Heart left ventricle (tissue), 16 donors: ENCODE measurements around the gene CABLES1. TPM values are rescaled to one million over a fixed set of nuclear protein-coding genes. Genes with fewer than 3 reads are reported as not detected.
A peak's percentile ranks its signal among the peaks of the same experiment; 100 is the strongest.

ENCODE experiments used
- ATAC-seq, 4 donors: fragments of 200-7000 bp; cut with Tn5 transposase; one replicate each; pipeline ENCODE4 v1.9.1; 2020 to 2022; ENCODE audit warnings: moderate library complexity in 4 of 4, mild to moderate bottlenecking in 3 of 4, moderate number of reproducible peaks in 1 of 4
- DNase-seq, 5 donors: peaks; one replicate each; pipeline ENCODE4 v3.0.0-alpha.2; 2020
- H3K27ac ChIP-seq, 12 donors: fragments of 200-600 bp; sonication (generic) in 4 of 12; one replicate each; pipeline versions ENCODE4 v1.5.0 to v1.8.0; 2016 to 2022; ENCODE audit warnings: mild to moderate bottlenecking in 2 of 12
- H3K27me3 ChIP-seq, 9 donors: fragments of 200-600 bp; sonication (generic) in 2 of 9; one replicate each; pipeline versions ENCODE4 v1.5.1 to v1.8.0; 2016 to 2022; ENCODE audit warnings: mild to moderate bottlenecking in 3 of 9
- H3K36me3 ChIP-seq, 9 donors: fragments of 200-600 bp; sonication (generic) in 2 of 9; one replicate each; pipeline versions ENCODE4 v1.5.0 to v1.8.0; 2018 to 2022; ENCODE audit warnings: mild to moderate bottlenecking in 2 of 9
- H3K4me1 ChIP-seq, 12 donors: fragments of 200-600 bp; sonication (generic) in 4 of 12; one replicate each; pipeline versions ENCODE4 v1.5.0 to v1.8.0; 2016 to 2022; ENCODE audit warnings: mild to moderate bottlenecking in 3 of 12
- H3K4me3 ChIP-seq, 12 donors: fragments of 200-600 bp; sonication (generic) in 4 of 12; one replicate each; pipeline versions ENCODE4 v1.5.0 to v1.8.0; 2017 to 2022; ENCODE audit warnings: mild to moderate bottlenecking in 9 of 12, moderate library complexity in 4 of 12
- H3K9me3 ChIP-seq, 12 donors: fragments of 200-600 bp; sonication (generic) in 4 of 12; one replicate each; pipeline versions ENCODE4 v1.5.0 to v1.8.0; 2016 to 2022; ENCODE audit warnings: mild to moderate bottlenecking in 1 of 12
- CTCF ChIP-seq, 12 donors: fragments of 200-600 bp; sonication (generic) in 4 of 12; IDR thresholded peaks; one replicate each; pipeline versions ENCODE4 v1.5.0 to v1.8.0; 2018 to 2022; ENCODE audit warnings: antibody characterized with exemption in 12 of 12, mild to moderate bottlenecking in 5 of 12
- POLR2A ChIP-seq, 2 donors: fragments of 450-650 bp; IDR thresholded peaks; one replicate each; pipeline ENCODE4 v1.6.1; 2017; ENCODE audit warnings: antibody characterized with exemption in 2 of 2, mild to moderate bottlenecking in 2 of 2, moderate library complexity in 2 of 2
- WGBS, 4 donors: extraction: QIAGEN DNeasy Blood & Tissue Kit in 2 of 4; methylation state at CpG; one replicate each; pipeline versions ENCODE4 v1.1.5 to v1.1.7; 2013 to 2018; 5-methylcytosine and 5-hydroxymethylcytosine counted together
- intact Hi-C, 10 donors: fragments of 100-400 bp; cut with DNase I; formaldehyde crosslinking; loops; one replicate each; pipeline versions ENCODE4 v1.11.1 to v1.14.2; 2022
- polyA plus RNA-seq, 2 donors: library from polyadenylated mRNA; stranded (reverse); fragments of 200-250 nt; gene quantifications; one replicate each; pipeline ENCODE4 v1.2.3, GENCODE V29; 2013
- total RNA-seq, 9 donors: library from RNA; depleted of rRNA in 2 of 9; stranded (reverse); fragments of >200 nt in 2 of 9; fragmentation: NEBNext Ultra II Directional in 3 of 9; extraction: Animal tissue kit (Norgen Biotek cat#: 25700) in 3 of 9; gene quantifications; one replicate each; pipeline versions ENCODE4 v1.1.0 to v1.2.4, GENCODE V29; 2016 to 2023
- donor health status: ischemic (EF 13 %, LVEDD 7.1; RV severe dilation, severe dysfunction).
- donor health status: healthy with polysubstance abuse.
- donor health status: DM: no; HTN: yes; CAD: no.
- donor health status: DM: no; HTN: no; CAD: no.
- donor health status: ischemic (EF 25% LVEDD 6.9; RV normal size, moderate dysfunction).
- donor health status: ischemic (EF 25% LVEDD 5.7; RV mildly dilated, moderate dysfunction).
- donor health status: healthy.
- donor health status: DM: yes; HTN: yes; CAD: no.
- donor health status: ischemic (EF 35%, LVEDD 5.7; RV mildly dilated, moderate dysfunction).
- donor health status: nonischemic (EF 11% LVEDD 7.7; RV severe dilation, severe dysfunction).
- donor health status: DM: yes; HTN: yes; CAD: no.
- donor health status: PGD.
- donor health status: ischemic (EF 29% LVEDD 5.4; RV normal size, mild dysfunction).
- donor health status: nonischemic (EF 23%, LVEDD 6.1; RV moderate dilation, normal function).

The CABLES1 gene
- total and polyA plus RNA-seq, 11 donors: 0.28 to 7.2 (median 2.1) TPM

DNA sequence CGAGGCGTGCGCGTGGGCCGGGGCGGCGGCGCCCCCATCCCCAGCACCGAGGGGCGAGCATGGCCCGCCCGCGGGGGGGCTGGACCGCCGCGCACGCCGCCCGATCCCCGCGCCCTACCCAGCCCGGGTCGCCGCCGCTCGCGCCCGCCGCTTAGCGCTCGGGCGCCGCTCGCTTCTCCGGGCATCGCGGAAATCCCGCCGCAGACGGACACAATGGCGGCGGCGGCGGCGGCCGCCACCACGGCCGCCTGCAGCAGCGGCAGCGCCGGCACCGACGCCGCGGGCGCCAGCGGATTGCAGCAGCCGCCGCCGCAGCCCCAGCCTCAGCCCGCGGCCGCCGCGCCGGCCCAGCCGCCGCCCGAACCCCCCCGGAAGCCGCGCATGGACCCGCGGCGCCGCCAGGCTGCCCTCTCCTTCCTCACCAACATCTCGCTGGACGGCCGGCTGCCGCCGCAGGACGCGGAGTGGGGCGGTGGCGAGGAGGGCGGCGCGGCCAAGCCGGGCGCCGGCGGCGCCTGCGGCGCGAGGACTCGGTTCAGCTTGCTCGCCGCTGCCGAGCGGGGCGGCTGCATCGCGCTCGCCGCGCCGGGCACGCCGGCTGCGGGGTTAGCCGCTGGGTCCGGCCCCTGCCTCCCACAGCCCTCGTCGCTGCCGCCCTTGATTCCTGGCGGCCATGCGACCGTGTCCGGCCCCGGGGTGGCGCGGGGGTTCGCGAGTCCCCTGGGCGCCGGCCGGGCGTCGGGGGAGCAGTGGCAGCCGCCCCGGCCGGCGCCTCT is 453 bp downstream of the CABLES1 start:
- 0 to 1% (median 1%) methylated on average over 1 to 134 of the region's 134 CpGs for WGBS, 4 donors
- H3K9me3 ChIP-seq: no peaks in the 10 kb centered on the region
- intact Hi-C loops: loop anchor here in 9 of 10 donors (2.0 to 10.0 kb wide), 11 partner anchors 57 to 369 kb away; partner anchors contain the start of gene RMC1 (in 1 of the 9)
- no peaks in the 10 kb centered on the region for H3K36me3 ChIP-seq
- H3K27ac ChIP-seq: peak overlapping the region; percentile 28 to 85 (median 70)
- ATAC-seq: peak in 2 of 4 donors; percentile 29 to 39
- peak in 4 of 5 donors; percentile 33 to 78 (median 42) for DNase-seq
- no peak for TF ChIP-seq CTCF (IDR thresholded peaks at IDR 0.05)
- peaks cover 7 to 55% (median 19%) of the 10 kb centered on the region in 9 donors for H3K27me3 ChIP-seq
- peak overlapping the region; percentile 12 to 75 (median 62) for H3K4me3 ChIP-seq
- H3K4me1 ChIP-seq: peaks cover 0 to 42% (median 19%) of the 10 kb centered on the region in 12 donors

DNA sequence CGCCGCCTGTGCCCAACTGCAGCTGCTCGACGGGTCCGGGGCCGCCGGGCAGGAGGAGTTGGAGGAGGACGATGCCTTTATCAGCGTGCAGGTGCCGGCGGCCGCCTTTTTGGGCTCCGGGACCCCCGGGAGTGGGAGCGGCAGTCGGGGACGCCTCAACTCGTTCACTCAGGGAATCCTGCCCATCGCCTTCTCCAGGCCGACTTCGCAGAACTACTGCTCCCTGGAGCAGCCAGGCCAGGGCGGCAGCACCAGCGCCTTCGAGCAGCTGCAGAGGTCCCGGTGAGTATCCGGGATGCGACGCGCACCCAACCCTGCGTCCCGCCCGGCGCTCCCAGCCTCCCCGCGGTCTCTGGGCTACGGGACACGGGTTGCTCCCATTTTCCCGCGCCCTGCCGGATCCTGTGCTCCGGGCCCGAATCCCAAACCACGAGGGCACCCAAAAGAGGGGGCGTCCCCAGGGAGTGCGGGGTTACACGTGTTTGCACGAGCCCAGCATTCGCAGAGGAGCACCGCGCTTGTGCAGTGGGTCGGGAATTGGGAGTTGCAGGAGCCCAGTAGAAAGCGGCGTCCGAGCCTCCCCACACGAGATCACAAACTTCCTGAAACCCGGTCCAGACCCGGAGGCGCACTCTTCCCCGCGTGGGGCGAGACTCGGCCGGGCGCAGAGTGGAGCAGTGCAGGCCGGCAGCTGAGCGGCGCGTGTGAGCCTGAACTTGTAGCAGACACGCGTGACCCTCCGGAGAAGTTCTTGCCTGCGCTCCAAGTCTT is 1.2 kb downstream of the CABLES1 start:
- Histone ChIP-seq H3K4me3 (peak overlapping the region; percentile 1 to 75 (median 62)), H3K36me3 (no peaks in the 10 kb centered on the region), H3K27ac (peak overlapping the region; percentile 28 to 85 (median 55)), H3K9me3 (no peaks in the 10 kb centered on the region), H3K27me3 (peaks cover 7 to 55% (median 19%) of the 10 kb centered on the region in 9 donors), H3K4me1 (peaks cover 4 to 44% (median 21%) of the 10 kb centered on the region in 12 donors)
- TF ChIP-seq POLR2A (IDR thresholded peaks at IDR 0.05) (no peak), CTCF (IDR thresholded peaks at IDR 0.05) (peak in 1 of 12 donors; percentile 14)
- intact Hi-C loops: loop anchor here in 9 of 10 donors (5.0 to 10.0 kb wide), 10 partner anchors 56 to 368 kb away; partner anchors contain the start of gene RMC1 (in 1 of the 9)
- DNase-seq (peak; percentile 34 to 71 (median 53)), ATAC-seq (peak in 3 of 4 donors; percentile 32 to 57 (median 50))
- WGBS, 4 donors: 11 to 29% (median 13%) methylated on average over 46 to 72 of the region's 72 CpGs

DNA sequence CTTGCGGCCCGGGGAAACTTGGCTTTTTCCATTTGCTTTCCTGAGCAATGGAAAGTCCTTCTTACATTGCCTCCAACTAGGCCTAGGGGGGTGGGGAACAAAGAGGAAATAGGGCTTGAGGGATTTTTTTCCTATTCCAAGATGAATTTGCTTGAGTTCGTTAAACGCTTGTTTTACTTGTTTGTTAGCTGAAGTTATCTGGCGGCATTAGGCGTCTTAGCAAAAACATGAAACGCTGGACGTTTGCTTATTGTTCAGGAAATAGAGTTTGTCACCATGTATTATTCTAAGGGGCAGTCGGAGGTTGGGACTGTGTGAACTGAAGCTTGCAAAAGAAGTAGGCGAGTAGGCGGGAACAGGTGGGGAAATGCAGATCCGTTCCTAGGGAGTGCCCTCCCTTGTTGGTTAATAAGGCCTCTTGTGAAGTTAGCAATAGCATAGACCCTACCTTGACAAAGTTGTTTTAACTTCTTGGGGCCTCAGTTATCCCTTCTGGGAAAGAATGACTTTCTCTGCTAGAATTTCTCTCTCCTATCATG is 1.9 kb downstream of the CABLES1 start:
- H3K36me3 ChIP-seq: no peaks in the 10 kb centered on the region
- 56 to 65% (median 61%) methylated on average over 12 of the region's 12 CpGs for WGBS, 4 donors
- intact Hi-C loops: loop anchor here in 9 of 10 donors (5.0 to 10.0 kb wide), 10 partner anchors 55 to 368 kb away; partner anchors contain the start of gene RMC1 (in 1 of the 9)
- peak overlapping the region; percentile 1 to 75 (median 62) for H3K4me3 ChIP-seq
- H3K27me3 ChIP-seq: peaks cover 7 to 53% (median 19%) of the 10 kb centered on the region in 9 donors
- TF ChIP-seq CTCF (IDR thresholded peaks at IDR 0.05) (no peak), POLR2A (IDR thresholded peaks at IDR 0.05) (no peak)
- DNase-seq (no peak), ATAC-seq (no peak)
- H3K9me3 ChIP-seq: no peaks in the 10 kb centered on the region
- H3K27ac ChIP-seq: peak overlapping the region in 11 of 12 donors; percentile 31 to 85 (median 56)
- peaks cover 4 to 50% (median 27%) of the 10 kb centered on the region in 12 donors for H3K4me1 ChIP-seq
